ENCODE measurements around the gene CSNK1D.

CSNK1D gene

DNA sequence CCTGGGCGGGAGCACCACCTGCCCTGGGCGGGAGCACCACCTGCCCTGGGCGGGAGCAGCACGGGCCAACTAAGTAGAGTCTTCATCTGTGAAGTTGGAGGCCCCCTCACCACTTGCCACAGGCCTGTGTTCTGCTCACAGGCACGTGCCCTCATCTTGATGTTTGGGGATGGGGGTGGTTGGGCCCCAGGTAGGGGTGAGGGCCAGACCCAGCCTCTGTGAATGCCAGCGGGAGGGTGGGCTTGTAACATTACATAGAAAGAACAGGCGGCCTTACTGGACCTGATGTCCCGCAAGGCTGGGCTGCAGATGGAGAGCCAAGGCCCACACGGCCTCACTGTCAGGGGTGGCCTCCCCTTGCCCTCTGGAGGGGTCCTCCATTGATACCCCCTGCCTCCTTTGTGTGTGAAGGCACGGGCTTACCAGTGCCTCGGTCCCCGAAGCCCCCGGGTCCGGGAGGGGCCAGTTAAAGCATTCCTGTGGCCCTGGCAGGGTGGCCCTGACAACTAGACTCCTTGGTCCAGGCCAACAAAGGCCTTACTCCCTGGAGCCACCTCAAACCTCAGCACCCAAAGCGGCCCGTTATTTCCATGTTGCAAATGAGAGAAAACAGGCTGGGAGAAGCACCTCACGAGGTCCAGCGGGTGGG, 45.7 kb downstream of the CSNK1D start:
- no peak for DNase-seq (ENCODE audit: low spot score)

DNA sequence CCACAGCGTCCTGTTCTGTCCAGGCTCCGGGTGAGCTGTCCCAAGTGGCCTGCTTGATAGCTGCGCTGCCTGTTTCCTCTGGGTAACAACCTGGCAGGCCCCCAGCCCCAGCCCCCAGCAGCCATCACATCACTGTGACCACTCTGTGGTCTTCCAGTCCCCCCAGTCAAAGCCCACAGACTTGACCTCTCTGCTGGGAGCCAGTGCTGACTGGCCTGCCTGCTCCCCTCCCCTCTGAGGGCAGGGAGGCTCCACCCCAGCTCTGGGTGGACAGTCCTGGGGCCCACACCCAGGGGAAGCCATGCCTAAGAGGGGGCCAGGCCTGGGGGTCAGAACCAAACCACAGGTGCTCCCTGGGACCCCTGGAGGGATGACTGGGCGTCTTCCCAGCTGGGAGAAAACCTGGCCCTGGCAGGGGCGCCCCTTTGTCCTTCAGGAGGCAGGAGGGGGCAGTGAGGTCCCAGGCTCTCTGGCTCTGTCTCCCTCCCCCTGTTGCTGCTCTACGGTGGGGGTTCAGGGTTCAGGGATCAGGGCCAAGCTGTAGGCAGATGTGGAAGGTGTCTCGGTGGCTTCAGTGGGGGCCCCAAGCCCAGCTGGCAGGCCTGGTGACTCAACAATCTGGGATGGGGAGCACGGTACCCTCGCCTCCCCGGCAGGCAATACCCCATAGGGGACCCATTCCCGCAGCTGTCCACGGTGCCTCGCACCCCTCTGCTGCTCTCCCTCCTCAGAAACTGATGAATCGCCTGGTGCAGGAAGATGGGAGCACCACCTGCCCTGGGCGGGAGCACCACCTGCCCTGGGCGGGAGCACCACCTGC, 46.5 kb downstream of the CSNK1D start:
- DNase-seq (ENCODE audit: low spot score): no peak

DNA sequence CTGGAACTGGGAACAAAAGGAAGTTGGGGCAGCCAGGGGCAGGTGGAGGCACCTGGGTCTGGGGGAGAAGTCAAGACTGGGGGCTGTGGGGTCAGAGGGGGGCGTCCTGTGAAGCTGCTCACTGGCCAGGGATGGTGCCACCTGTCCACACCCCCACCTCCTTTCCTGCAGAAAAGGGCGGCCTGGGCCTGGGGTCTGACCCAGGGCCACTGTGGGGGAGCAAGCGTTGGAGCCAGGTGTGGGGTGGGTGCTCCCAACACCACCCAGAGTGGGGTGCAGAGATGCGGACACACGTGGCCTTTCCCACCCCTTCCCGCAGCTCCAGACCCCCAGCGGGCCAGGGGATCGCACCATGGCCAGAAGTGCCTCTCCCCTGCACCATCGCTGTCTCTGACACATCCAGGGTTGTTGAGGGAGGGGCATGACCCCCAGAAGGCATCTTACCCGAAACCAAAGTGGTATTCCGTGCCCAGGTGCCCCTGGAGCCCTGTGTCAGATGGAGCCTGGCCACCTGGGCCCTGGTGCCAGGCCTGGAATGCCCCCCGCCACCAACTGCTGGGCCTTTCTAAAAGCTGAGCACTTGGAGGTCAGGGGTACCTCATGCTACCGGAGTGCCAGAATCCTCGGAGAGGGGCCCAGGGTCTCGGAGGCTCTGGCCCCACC, 47.2 kb downstream of the CSNK1D start:
- DNase-seq (ENCODE audit: low spot score): no peak

DNA sequence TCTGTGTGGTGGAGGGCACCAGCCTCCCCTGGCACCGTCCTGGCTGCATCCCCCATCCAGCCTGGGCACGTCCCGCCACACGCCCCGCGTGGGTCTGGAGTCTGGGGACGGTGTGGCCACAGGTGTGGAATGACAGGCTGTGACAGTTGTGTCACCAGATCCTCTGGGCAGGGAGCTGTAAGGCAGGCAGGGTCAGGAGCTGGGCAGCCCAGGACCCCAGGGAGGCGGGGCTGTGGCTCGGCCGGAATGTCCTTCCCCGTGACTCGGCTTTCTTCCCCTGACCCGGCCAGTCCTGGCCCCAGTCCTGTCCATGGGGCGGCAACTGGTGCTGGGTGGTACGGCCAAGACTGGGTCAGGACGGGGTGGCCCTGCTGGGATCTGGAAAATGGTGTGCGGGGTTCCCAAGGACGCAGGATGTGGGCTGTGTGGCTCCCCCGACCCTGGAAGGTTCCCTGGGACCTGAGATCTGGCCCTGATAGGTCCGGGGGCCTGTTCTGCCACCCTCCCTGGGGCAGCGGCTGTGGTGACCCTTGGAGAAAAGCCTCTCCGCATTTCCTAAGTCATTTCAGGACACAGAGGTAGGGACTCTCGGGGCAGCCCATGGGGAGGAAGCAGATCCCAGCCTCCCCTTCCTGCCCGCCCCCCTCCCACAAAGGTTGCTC, 48.0 kb downstream of the CSNK1D start:
- no peak for DNase-seq (ENCODE audit: low spot score)

DNA sequence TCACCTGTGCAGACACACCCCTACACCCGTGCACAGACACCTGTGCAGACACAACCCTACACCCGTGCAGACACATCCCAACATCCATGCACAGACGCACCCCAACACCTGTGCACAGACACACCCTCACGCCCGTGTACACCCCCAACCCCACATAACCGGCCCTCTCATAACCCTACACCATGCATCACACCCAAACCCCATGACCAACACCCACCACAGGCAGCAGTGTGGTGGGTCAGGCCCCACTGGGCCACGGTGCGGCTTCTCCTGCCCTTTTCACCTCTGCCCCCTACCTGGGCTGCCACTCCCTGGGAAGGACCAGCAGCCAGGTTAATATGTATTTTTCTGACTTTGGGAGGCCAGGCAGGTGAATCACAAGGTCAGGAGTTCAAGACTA, 48.8 kb downstream of the CSNK1D start:
- no peak for DNase-seq (ENCODE audit: low spot score)

DNA sequence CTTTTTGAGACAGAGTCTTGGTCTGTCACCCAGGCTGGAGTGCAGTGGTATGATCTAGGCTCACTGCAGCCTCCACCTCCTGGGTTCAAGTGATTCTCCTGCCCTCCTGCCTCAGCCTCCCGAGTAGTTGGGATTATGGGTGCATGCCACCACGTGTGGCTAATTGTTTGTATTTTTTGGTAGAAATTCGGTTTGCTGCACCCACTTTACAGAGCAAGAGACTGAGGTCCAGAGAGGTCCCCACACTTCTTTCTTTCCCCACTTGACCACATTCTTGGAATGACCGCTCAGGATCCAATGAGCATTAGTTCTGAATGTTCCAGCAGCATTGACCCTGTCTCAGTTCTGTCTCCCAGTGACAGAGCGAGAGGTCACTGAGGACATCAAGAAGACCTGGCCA, 50.0 kb downstream of the CSNK1D start:
- DNase-seq (ENCODE audit: low spot score): no peak

DNA sequence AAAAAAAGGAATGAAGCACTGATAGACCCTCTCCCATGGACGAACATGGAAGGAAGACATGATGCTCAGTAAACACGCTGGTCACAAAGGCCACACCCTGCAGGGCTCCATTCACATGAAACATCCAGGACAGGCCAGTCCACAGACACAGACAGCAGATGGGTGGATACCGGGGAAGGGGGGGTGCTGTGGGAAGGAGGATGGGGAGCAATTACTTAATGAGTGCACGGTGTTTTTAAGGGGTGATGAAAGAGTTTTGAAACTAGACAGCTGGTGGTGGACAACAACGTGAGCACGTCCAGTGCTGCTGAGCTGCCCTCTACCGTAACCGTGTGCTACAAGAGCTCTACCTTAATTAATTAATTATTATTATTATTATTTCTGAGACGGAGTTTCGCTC, 50.7 kb downstream of the CSNK1D start:
- DNase-seq (ENCODE audit: low spot score): no peak

DNA sequence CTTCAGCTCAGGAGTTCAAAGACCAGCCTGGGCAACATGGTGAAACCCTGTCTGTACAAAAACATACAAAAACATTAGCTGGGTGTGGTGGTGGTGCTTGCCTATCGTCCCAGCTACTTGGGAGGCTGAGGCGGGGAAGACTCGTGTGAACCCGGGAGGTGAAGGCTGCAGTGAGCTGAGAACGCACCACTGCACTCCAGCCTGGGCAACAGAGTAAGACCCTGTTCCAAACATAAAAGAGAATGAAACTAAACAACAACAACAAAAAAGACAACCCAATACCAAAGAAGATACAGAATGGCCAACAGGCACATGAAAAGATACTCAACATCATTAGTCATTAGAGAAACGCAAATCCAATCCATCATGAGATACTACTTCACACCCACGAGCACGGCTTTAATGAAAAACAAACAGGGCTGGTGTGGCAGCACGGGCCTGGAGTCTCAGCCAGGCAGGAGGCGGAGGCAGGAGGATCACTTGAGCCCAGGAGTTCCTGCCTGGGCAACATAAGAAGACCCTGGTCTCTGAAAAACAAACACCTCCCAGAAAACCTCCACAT, 52.1 kb downstream of the CSNK1D start:
- DNase-seq (ENCODE audit: low spot score): no peak

DNA sequence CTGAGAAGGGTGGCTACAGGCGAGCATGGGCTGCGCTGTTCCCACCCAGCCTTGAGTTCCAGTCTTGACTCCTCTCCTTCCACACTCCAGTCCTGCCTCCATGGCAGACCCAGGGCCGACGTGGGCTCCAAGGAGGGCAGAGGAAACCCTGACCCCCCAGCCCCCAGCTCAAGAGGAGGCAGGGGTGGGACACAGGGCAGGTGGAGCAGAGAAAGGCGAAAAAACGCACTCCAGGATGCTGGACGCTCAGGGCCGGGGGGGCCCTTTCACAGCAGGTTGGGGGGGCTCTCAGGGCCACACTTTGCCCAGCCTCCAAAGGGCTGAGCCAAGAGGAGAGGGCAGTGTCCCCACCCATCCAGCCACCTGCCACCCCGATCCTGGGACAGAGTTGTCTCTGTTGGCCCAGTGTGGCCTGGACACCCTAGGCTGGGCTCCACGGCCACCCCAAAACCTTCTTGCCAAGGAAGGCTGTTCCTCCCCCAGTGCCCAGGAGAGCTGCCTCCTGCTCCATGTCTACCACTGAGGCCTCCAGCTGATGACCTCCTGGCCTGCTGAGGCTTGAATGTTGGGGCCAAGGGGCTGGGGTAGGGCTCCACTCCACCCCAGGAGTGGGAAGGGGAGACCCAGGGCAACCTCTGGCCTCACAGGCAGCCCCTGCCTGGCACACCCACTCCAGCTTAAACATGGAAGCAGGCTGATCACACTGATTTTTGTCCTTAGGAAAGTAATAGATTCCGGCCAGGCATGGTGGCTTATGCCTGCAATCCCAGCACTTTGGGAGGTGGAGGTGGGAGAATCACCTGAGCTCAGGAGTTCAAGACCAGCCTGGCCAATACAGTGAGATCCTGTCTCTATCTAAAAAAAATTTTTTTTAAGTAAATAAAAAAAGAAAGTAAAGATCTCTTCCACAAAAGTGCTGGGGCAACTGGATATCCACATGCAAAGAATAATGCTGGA, 53.5 kb downstream of the CSNK1D start:
- no peak for DNase-seq (ENCODE audit: low spot score)

DNA sequence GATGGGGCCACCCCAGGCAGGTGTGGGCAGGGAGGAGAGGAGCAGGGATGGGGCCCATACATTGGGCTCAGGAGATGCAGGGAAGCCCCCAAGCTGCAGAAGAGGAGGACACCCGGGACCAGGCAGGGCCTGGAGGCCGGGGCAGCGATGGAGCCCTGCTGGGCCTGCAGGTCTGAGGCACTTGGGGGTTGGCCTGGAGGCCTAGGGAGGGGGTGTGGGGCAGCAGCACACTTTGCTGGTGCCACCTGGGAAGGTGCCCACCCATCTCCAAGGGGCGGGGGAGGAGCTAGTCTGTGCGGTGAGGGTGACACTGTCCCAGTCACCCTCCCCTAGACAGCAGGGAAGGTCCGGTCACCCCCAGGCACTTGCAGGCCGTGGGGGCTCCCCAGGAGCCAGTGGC, 54.4 kb downstream of the CSNK1D start:
- DNase-seq (ENCODE audit: low spot score): no peak

DNA sequence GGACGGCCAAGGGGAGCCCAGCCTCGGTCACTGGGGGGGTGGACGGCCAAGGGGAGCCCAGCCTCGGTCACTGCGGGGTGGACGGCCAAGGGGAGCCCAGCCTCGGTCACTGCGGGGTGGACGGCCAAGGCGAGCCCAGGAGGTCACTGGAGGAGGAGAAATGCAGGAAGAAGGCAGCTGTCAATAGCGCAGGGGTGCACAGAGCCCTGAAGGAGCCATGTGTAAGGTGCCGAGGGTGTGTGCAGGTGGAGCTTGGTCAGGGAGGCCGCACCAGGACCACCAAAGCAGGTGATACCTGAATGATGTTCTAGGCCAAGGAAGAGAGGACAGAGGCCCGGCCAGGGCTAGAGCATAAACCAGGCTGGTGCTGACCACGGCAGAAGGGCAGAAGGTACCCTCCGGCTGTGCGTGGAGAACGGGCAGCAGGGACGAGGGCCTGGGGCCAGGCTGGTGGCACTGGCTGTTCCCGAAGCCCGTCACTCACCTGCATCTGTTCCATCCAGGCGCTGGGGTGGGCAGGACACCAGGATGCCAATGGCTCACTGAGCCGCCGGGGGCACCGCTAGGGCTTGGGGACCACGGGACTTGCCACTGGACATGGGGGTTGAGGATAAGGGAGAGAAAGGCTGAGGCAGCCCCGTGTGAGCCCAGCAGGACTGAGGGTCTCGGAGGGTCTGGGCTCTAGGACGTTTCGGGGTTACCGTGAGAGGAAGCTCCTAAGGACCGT, 55.0 kb downstream of the CSNK1D start:
- DNase-seq (ENCODE audit: low spot score): no peak

DNA sequence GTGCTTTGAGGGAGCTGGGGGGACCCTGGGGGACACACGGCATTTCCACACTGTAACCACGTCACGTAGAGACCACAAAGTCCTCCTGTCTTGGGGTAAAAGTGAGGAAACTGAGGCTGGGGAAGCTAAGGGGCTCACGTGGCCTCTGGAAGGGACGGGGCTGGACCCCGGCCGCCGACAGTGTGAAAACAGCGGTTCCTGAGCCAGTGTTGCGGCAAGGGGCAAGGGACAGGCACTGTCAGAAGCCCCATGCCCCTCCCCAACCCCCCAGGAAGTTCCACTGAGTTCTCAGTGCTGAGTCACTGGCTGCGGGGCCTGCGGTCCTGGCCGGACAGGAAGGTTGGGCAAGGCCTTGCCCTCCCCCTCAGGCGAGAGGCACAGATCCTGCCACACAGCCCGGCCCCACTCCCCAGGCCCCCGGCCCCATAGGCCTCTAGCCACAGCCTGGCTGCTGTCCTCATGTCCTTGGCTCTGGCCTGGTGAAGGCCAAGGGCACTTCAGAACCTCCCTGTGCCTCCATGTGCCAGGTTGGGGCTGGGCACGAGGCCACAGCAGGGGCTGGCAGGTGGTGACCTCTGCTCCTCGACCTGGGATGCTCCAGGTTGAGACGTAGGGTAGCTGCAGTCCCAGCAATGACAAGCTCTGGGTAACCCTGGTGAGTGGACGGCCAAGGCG, 55.8 kb downstream of the CSNK1D start:
- no peak for DNase-seq (ENCODE audit: low spot score)

DNA sequence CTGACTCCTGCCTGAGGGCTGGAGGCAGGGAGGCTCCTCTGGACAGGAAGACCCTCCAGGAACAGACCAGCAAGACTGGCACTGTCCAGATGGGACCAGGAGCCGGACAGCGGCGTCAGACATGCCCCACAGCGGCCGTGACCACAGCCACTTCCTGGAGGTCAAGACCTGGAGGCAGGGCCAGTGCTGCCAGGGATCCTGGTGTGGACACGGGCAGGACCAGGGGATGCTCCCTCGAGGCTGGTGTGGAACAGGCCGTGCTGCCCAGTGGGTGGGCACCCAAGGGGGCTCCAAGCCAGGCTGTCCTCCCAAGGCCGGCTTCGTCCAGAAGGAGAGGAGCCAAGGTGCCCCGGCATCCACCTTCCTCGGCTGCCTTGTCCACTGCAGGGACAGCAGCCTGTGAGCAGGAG, 56.4 kb downstream of the CSNK1D start:
- no peak for DNase-seq (ENCODE audit: low spot score)

DNA sequence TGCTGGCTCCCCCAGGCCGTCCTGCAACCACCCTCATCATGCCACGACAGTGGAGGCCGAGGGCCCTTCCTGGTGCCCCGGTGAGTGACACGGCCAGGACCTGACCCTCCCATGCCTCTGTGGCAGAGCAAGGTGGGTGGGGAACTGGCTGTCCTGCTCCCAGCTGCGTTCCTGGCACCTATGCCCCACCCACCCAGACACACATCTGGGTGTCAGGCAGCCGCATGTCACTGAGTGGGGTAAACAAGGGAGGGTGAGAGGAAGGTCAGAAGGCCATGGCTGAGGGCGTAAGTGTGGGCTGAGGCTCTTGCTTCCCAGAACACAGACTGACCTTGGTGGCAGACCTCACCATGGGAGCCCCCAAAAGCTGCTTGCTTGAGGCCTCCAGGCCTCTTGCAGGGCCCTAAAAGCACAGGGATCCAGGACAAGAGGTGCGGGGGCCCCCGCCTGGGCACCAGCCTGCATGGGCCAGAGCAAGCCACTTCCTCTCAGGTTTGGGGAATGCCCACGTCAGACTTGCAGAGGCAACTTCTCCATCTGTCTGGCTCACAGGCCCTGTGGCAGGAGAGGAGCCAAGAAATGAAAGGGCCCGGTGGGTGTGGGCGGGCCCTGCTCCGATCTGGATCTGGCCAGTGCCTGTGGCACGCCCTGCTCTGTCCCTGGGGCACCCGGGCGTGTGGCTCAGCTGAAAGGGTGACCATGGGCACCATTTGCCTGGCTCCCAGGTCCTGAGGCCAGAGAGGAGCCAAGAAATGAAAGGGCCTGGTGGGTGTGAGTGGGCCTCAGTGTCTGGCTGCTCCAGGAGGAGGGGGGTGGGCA, 57.0 kb downstream of the CSNK1D start:
- no peak for DNase-seq (ENCODE audit: low spot score)

DNA sequence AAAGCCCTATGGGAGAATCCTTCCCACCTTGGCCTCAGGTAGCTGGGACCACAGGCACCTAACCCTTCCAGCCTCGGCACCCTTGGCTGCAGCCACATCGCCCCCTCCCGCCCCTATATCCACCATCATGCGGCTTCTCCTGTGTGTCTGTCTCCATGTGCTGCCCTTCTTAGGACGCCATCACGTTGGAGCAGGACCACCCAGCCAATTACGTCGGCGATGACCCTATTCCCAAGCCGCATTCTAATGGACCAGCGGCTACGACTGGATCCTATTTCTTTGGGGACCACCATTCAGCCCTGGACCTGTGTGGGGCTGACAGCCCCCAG, 57.6 kb downstream of the CSNK1D start:
- DNase-seq (ENCODE audit: low spot score): no peak

DNA sequence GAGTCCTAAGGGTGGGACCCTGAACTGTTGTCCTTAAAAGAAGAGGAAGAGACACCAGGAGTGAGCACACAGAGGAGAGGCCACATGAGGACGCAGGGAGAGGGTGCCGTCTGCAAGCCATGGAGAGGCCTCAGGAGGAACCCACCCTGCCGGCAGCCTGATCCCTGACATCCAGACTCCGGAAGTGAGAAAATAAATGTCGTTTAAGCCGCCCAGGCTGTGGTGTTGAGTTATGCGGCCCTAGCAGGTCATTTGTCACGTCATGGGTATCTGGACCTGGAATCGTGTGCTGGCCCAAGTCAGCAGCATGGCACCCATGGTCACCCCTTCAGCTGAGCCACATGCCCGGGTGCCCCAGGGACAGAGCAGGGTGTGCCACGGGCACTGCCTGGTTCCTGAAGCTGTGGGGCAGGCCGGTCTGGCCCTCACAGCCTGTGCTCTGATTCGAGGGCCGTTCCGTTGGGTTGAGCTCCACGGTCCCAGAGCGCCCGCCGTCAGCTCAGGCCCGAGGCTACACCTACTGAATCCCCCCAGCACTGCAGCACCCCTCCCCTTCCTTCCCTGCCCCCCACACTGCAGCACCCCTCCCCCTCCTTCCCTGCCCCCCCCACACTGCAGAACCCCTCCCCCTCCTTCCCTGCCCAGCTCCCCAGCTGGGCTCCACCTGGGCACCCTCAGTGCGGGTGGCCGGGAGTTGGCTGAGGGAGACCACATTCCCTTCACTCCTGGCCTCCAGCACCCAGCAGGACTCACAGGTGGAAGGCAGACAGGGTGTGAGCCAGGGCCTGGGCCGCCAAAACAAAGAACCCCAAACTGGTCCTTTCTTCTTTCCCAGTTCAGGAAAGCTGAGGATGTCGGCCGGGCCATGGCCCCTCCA, 58.2 kb downstream of the CSNK1D start:
- no peak for DNase-seq (ENCODE audit: low spot score)

DNA sequence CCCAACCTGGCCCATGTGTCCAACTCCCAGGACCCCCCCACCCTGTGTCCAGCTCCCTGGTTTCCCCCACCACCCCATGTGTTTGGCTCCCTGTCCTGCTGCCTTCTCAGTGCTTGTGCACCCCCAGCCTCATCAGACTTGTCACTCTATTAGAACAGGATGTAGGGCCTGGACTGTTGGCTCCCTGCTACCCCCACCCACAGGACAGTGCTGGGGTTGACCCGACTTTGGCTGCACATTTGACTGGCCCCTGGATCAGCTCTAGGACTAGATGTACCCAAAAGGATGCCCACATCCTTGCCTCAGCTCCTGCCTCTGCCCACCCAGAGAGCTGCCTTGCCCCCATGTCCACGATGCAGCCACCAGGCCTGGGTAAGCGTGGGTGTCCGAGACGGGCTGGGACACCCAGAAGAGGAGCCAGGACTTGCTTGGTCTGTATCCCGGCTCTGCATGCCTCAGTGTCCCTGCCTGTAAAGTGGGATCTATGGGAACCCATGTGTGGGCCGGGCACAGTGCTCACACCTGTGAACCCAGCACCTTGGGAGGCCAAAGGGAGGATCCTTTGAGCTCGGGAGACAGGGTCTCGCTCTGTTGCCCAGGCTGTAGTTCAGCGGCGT, 59.4 kb downstream of the CSNK1D start:
- no peak for DNase-seq (ENCODE audit: low spot score)

Measured in HuH-7.5 (cell line).